HG03280 (cell line): ENCODE data around the gene MTMR3.
"Not testable (repeated sequence)": the region's sequence is repeated elsewhere in the genome, so short reads cannot be mapped to it uniquely, and the experiment has no call there.

Source experiments
- ATAC-seq: cut with Tn5 transposase; IDR thresholded peaks from one replicate; pipeline ENCODE4 v1.9.1; 2021; ENCODE audit warnings: mild to moderate bottlenecking, moderate library complexity; ENCODE audit not compliant: unreplicated experiment

MTMR3 gene

GRCh38 chr22:29956680-29957079 lies 73.7 kb downstream of the MTMR3 start:
- no peak for ATAC-seq

- no peak for ATAC-seq
Measured at GRCh38 chr22:29958170-29958569, 75.2 kb downstream of the MTMR3 start.

GRCh38 chr22:29964776-29965175 lies 81.8 kb downstream of the MTMR3 start:
- ATAC-seq: no peak

- no peak for ATAC-seq
Measured at GRCh38 chr22:29967461-29967860, 84.5 kb downstream of the MTMR3 start.

- no peak for ATAC-seq
Measured at GRCh38 chr22:29971607-29972006, 88.6 kb downstream of the MTMR3 start.

GRCh38 chr22:29972121-29972520 lies 89.1 kb downstream of the MTMR3 start:
- ATAC-seq: no peak

- no peak for ATAC-seq
Measured at GRCh38 chr22:29973269-29973668, 90.3 kb downstream of the MTMR3 start.

GRCh38 chr22:29973680-29974079 lies 90.7 kb downstream of the MTMR3 start:
- not testable (repeated sequence) for ATAC-seq

GRCh38 chr22:29975494-29975893 lies 92.5 kb downstream of the MTMR3 start:
- no peak for ATAC-seq

- ATAC-seq: no peak
Measured at GRCh38 chr22:29977107-29977506, 94.1 kb downstream of the MTMR3 start.

GRCh38 chr22:29979777-29980321 lies 96.9 kb downstream of the MTMR3 start:
- no peak for ATAC-seq

- ATAC-seq: no peak
Measured at GRCh38 chr22:29983296-29983917, 100.4 kb downstream of the MTMR3 start.

- ATAC-seq: no peak
Measured at GRCh38 chr22:29985912-29986311, 102.9 kb downstream of the MTMR3 start.

- ATAC-seq: no peak
Measured at GRCh38 chr22:29987137-29987536, 104.2 kb downstream of the MTMR3 start.

GRCh38 chr22:29988719-29989118 lies 105.7 kb downstream of the MTMR3 start:
- no peak for ATAC-seq

- no peak for ATAC-seq
Measured at GRCh38 chr22:29989446-29989845, 106.5 kb downstream of the MTMR3 start.

GRCh38 chr22:29992341-29993275 lies 109.6 kb downstream of the MTMR3 start:
- ATAC-seq: no peak

GRCh38 chr22:29994027-29994715 lies 111.2 kb downstream of the MTMR3 start:
- no peak for ATAC-seq

- ATAC-seq: no peak
Measured at GRCh38 chr22:29994943-29995342, 112.0 kb downstream of the MTMR3 start.

GRCh38 chr22:29997107-29997506 lies 114.1 kb downstream of the MTMR3 start:
- no peak for ATAC-seq

- no peak for ATAC-seq
Measured at GRCh38 chr22:29997516-29997915, 114.5 kb downstream of the MTMR3 start.
